HG03039 (cell line): ENCODE measurements around the gene KCNS3.
A peak's percentile ranks its signal among the peaks of the same experiment; 100 is the strongest.

Experiments used
- ATAC-seq: cut with Tn5 transposase; IDR thresholded peaks from one replicate; pipeline ENCODE4 v1.9.1; 2021; ENCODE audit warnings: mild to moderate bottlenecking, moderate library complexity; ENCODE audit not compliant: unreplicated experiment

Gene KCNS3

GRCh38 chr2:17878281-17879136, at the start of gene KCNS3:
Gene KCNS3 (plus strand): TSS chr2:17878667. CDS start chr2:17931009, 52,342 bp downstream.
- ATAC-seq, result peak; percentile 82

GRCh38 chr2:17830053-17831034, 48.1 kb upstream of the KCNS3 start:
- ATAC-seq, result peak; percentile 75

GRCh38 chr2:17835516-17835915, 43.0 kb upstream of the KCNS3 start:
- no peak for ATAC-seq

GRCh38 chr2:17839959-17840358, 38.5 kb upstream of the KCNS3 start:
- no peak for ATAC-seq

GRCh38 chr2:17843457-17843856, 35.0 kb upstream of the KCNS3 start:
- no peak for ATAC-seq

- no peak for ATAC-seq
Measured at GRCh38 chr2:17845806-17846205, 32.7 kb upstream of the KCNS3 start.

- no peak for ATAC-seq
Measured at GRCh38 chr2:17846676-17847075, 31.8 kb upstream of the KCNS3 start.

GRCh38 chr2:17847236-17847635, 31.2 kb upstream of the KCNS3 start:
- ATAC-seq, result no peak

GRCh38 chr2:17849275-17849674, 29.2 kb upstream of the KCNS3 start:
- no peak for ATAC-seq

- no peak for ATAC-seq
Measured at GRCh38 chr2:17850151-17850550, 28.3 kb upstream of the KCNS3 start.

- peak; percentile 83 for ATAC-seq
Measured at GRCh38 chr2:17851731-17852585, 26.5 kb upstream of the KCNS3 start.

- no peak for ATAC-seq
Measured at GRCh38 chr2:17853799-17854198, 24.7 kb upstream of the KCNS3 start.

- no peak for ATAC-seq
Measured at GRCh38 chr2:17857021-17857420, 21.4 kb upstream of the KCNS3 start.

- ATAC-seq, result no peak
Measured at GRCh38 chr2:17858064-17858463, 20.4 kb upstream of the KCNS3 start.

- no peak for ATAC-seq
Measured at GRCh38 chr2:17863539-17863938, 14.9 kb upstream of the KCNS3 start.

GRCh38 chr2:17864676-17865075, 13.8 kb upstream of the KCNS3 start:
- ATAC-seq, result no peak

GRCh38 chr2:17867133-17867532, 11.3 kb upstream of the KCNS3 start:
- no peak for ATAC-seq

- no peak for ATAC-seq
Measured at GRCh38 chr2:17869128-17869527, 9.3 kb upstream of the KCNS3 start.

GRCh38 chr2:17871639-17872038, 6.8 kb upstream of the KCNS3 start:
- ATAC-seq, result no peak

- ATAC-seq, result no peak
Measured at GRCh38 chr2:17873021-17873420, 5.4 kb upstream of the KCNS3 start.

GRCh38 chr2:17876590-17876989, 1.9 kb upstream of the KCNS3 start:
- no peak for ATAC-seq
